Smooth muscle cell (in vitro differentiated cells): ENCODE data around the gene XIAP. TPM values are rescaled to one million over a fixed set of nuclear protein-coding genes. Genes with fewer than 3 reads are reported as not detected.
"Not testable (repeated sequence)": the region's sequence is repeated elsewhere in the genome, so short reads cannot be mapped to it uniquely, and the experiment has no call there.

Source experiments
- DNase-seq: peaks from one replicate; lab custom pipeline; 2025; ENCODE audit not compliant: unreplicated experiment; lab: John Stamatoyannopoulos, UW
- H2AFZ ChIP-seq: fragments of 200-600 bp; sonication (generic); 2 replicates; pipeline ENCODE4 v1.6.0; 2016; ENCODE audit warnings: antibody characterized with exemption, low read depth, mild to moderate bottlenecking
- H3F3A ChIP-seq: fragments of 200-600 bp; sonication (generic); 2 replicates; pipeline ENCODE4 v1.6.0; 2017; ENCODE audit warnings: antibody characterized with exemption, low read depth
- H3K27ac ChIP-seq: fragments of 200-600 bp; sonication (generic); 2 replicates; pipeline ENCODE4 v1.5.1; 2016; ENCODE audit warnings: low read depth, mild to moderate bottlenecking
- H3K27me3 ChIP-seq: fragments of 200-600 bp; sonication (generic); 2 replicates; pipeline ENCODE4 v1.6.1; 2016; ENCODE audit warnings: low read depth, mild to moderate bottlenecking
- H3K36me3 ChIP-seq: fragments of 200-600 bp; sonication (generic); 2 replicates; pipeline ENCODE4 v1.5.1; 2016; ENCODE audit warnings: low read depth
- H3K4me1 ChIP-seq: fragments of 200-600 bp; sonication (generic); 2 replicates; pipeline ENCODE4 v1.5.1; 2016; ENCODE audit warnings: low read depth
- H3K4me2 ChIP-seq: fragments of 200-600 bp; sonication (generic); 2 replicates; pipeline ENCODE4 v1.6.0; 2016; ENCODE audit warnings: mild to moderate bottlenecking
- H3K4me3 ChIP-seq: fragments of 200-600 bp; sonication (generic); 2 replicates; pipeline ENCODE4 v1.5.1; 2016; ENCODE audit warnings: mild to moderate bottlenecking
- H3K79me2 ChIP-seq: fragments of 200-600 bp; sonication (generic); 2 replicates; pipeline ENCODE4 v1.6.0; 2016; ENCODE audit warnings: low read depth, mild to moderate bottlenecking
- H3K9ac ChIP-seq: fragments of 200-600 bp; sonication (generic); 2 replicates; pipeline ENCODE4 v1.6.0; 2016; ENCODE audit warnings: low read depth
- H3K9me3 ChIP-seq: fragments of 200-600 bp; sonication (generic); replicated peaks from 2 replicates; pipeline ENCODE4 v1.5.1; 2016; ENCODE audit warnings: low read depth
- H4K20me1 ChIP-seq: fragments of 200-600 bp; sonication (generic); 2 replicates; pipeline ENCODE4 v1.6.0; 2016; ENCODE audit warnings: low read depth
- CTCF ChIP-seq: fragments of 200-600 bp; sonication (generic); IDR thresholded peaks from 2 replicates; pipeline ENCODE4 v1.5.1; 2017; ENCODE audit warnings: borderline replicate concordance, mild to moderate bottlenecking, antibody characterized with exemption; ENCODE audit not compliant: insufficient read depth, poor library complexity, severe bottlenecking
- WGBS: methylation state at CpG from one replicate; pipeline ENCODE4 v1.1.7; 2016; ENCODE audit warnings: low lambda C conversion rate; 5-methylcytosine and 5-hydroxymethylcytosine counted together
- polyA plus RNA-seq: library from polyadenylated mRNA; unstranded; fragments of >200 nt; fragmentation: Nextera tagmentation; extraction: Ambion mirVana; gene quantifications from 2 replicates; pipeline ENCODE4 v1.2.1, GENCODE V29; 2016
- total RNA-seq: library from RNA; depleted of rRNA; stranded (reverse); fragments of >200 nt; gene quantifications from 2 replicates; pipeline ENCODE4 v1.2.3, GENCODE V29; 2014

XIAP gene
- total and polyA plus RNA-seq, 2 experiments from 2014 or later = 8.5 to 24.5 TPM

DNA sequence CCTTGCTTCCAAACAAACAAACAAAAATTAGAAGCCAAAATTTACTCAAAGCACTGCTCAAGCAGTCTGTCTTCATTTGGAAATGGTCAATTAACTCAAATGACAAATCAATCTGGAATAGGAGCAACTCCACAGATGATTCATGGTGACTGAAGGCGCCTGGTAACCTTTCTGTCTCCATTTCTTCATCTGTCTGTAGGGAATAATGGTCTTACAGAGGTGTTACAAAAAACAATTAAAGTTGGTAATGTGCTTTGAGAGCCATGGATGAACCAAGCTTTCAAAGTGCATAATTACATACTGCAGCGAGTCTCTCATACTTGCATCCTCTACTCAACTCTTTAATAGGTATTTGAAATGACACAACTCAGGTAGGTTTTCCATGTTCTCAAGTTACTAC is 63.4 kb downstream of the XIAP start:
- TF ChIP-seq CTCF = no peak
- no peaks in the 10 kb centered on the region for H3K27me3 ChIP-seq
- H2AFZ ChIP-seq = no peak overlapping the region
- H3K9me3 ChIP-seq = no peaks in the 10 kb centered on the region
- no peaks in the 10 kb centered on the region for H3F3A ChIP-seq
- H3K27ac ChIP-seq = no peak overlapping the region
- no peak overlapping the region for H3K9ac ChIP-seq
- no peaks in the 10 kb centered on the region for H3K36me3 ChIP-seq
- no peak overlapping the region for H3K4me2 ChIP-seq
- DNase-seq = no peak
- no peak overlapping the region for H3K4me3 ChIP-seq
- H3K4me1 ChIP-seq = no peaks in the 10 kb centered on the region
- no peaks in the 10 kb centered on the region for H4K20me1 ChIP-seq
- 71% methylated on average over 2 of the region's 2 CpGs for WGBS
- no peaks in the 10 kb centered on the region for H3K79me2 ChIP-seq

DNA sequence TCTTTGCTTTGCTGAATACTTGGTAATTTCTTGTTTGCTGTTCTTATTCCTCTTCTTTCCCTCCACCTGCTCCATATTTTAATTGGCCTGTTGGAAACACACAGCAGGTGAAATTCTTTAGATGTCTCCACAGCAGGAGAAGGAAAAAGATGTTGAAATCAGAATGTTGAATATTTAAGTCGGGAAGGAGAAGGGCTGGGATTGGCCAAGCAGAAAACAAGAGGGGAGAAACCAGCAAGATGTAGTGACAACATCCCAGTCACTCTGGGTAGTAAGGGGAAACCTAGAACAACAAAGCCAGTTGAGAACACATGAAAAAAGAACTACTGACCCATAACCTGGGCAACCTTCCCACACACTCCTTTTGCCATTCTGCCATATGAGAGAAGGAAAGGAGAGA is 64.3 kb downstream of the XIAP start:
- Histone ChIP-seq H3K4me3 (no peak overlapping the region), H2AFZ (no peak overlapping the region), H3F3A (no peaks in the 10 kb centered on the region), H3K27me3 (no peaks in the 10 kb centered on the region), H4K20me1 (no peaks in the 10 kb centered on the region), H3K4me2 (no peak overlapping the region), H3K79me2 (no peaks in the 10 kb centered on the region), H3K9ac (no peak overlapping the region), H3K9me3 (no peaks in the 10 kb centered on the region), H3K36me3 (no peaks in the 10 kb centered on the region), H3K27ac (no peak overlapping the region), H3K4me1 (no peaks in the 10 kb centered on the region)
- TF ChIP-seq CTCF = no peak
- DNase-seq = no peak
- 13% methylated on average over 1 of the region's 1 CpG for WGBS

DNA sequence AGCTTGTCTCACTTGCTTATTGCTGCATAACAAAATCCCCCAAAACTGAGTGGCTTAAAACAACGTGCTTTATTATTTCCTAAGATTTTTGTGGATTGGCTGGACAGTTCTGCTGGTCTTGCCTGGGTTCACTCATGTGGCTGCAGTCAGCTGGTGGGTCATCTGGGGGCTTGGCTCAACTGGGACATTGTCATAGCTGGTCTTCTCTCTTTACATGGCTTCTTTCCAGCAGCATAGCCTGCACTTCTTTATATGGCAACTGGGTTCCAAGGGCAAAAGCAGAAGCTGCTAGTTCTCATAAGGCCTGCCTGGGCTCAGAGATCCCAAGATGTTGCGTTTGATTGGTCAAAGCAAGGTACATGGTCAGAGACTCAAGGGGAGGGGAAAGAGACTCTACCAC is 68.0 kb downstream of the XIAP start:
- no peaks in the 10 kb centered on the region for H3K9me3 ChIP-seq
- no peak overlapping the region for H3K4me3 ChIP-seq
- no peaks in the 10 kb centered on the region for H3K79me2 ChIP-seq
- no peaks in the 10 kb centered on the region for H3K27me3 ChIP-seq
- no peak overlapping the region for H3K27ac ChIP-seq
- H3K9ac ChIP-seq = no peak overlapping the region
- TF ChIP-seq CTCF = no peak
- no peaks in the 10 kb centered on the region for H3F3A ChIP-seq
- no peak overlapping the region for H3K4me2 ChIP-seq
- 64% methylated on average over 2 of the region's 2 CpGs for WGBS
- DNase-seq = no peak
- H4K20me1 ChIP-seq = no peaks in the 10 kb centered on the region
- H3K36me3 ChIP-seq = no peaks in the 10 kb centered on the region
- no peak overlapping the region for H2AFZ ChIP-seq
- H3K4me1 ChIP-seq = no peaks in the 10 kb centered on the region

DNA sequence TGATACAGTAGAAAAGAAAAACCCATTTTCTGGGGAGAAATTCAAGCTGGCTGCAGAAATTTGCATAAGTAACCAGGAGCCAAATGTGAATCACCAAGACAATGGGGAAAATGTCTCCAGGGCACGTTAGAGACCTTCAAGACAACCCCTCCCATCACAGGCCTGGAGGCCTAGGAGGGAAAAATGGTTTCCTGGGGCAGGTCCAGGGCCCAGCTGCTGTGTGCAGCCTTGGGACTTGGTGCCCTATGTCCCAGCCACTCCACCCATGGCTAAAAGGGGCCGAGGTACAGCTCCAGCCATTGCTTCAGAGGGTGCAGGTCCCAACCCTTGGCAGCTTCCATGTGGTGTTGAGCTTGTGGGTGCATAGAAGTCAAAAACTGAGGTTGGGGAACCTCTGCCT is 72.2 kb downstream of the XIAP start:
- not testable (repeated sequence) for H3K79me2 ChIP-seq, H3K27ac ChIP-seq, H2AFZ ChIP-seq, H4K20me1 ChIP-seq, H3K9ac ChIP-seq, H3K4me3 ChIP-seq, H3F3A ChIP-seq, H3K27me3 ChIP-seq, H3K4me1 ChIP-seq, H3K4me2 ChIP-seq, DNase-seq, H3K36me3 ChIP-seq, H3K9me3 ChIP-seq
- WGBS = 53% methylated on average over 2 of the region's 2 CpGs
